MM.1S (cell line): Measurements from ENCODE around the gene TNIP3.

ENCODE experiments used
- DNase-seq: peaks from one replicate; pipeline ENCODE4 v3.0.0-alpha.2; 2015
- H2AFZ ChIP-seq: fragments of 300-600 bp; sonication (generic); 2 replicates; pipeline ENCODE4 v1.6.0; 2016; ENCODE audit warnings: antibody characterized with exemption, low read length
- H3F3A ChIP-seq: fragments of 300-600 bp; sonication (generic); 2 replicates; pipeline ENCODE4 v1.6.1; 2016; ENCODE audit warnings: mild to moderate bottlenecking, antibody characterized with exemption, low read length, moderate library complexity, mixed read lengths; ENCODE audit not compliant: insufficient read depth
- H3K27ac ChIP-seq: fragments of 300-600 bp; sonication (generic); 2 replicates; pipeline ENCODE4 v1.5.1; 2016; ENCODE audit warnings: mild to moderate bottlenecking, low read length
- H3K27me3 ChIP-seq: fragments of 300-600 bp; sonication (generic); replicated peaks from 2 replicates; pipeline ENCODE4 v1.6.0; 2016; ENCODE audit warnings: low read length; ENCODE audit not compliant: insufficient read depth
- H3K36me3 ChIP-seq: fragments of 300-600 bp; sonication (generic); replicated peaks from 2 replicates; pipeline ENCODE4 v1.6.1; 2016; ENCODE audit warnings: mild to moderate bottlenecking, low read length, mixed read lengths; ENCODE audit not compliant: insufficient read depth
- H3K4me1 ChIP-seq: fragments of 300-600 bp; sonication (generic); 2 replicates; pipeline ENCODE4 v1.6.1; 2016; ENCODE audit warnings: low read length, mixed read lengths
- H3K4me2 ChIP-seq: fragments of 300-600 bp; sonication (generic); 2 replicates; pipeline ENCODE4 v1.6.0; 2016; ENCODE audit warnings: low read depth, low read length
- H3K4me3 ChIP-seq: fragments of 300-600 bp; sonication (generic); 2 replicates; pipeline ENCODE4 v1.5.1; 2016; ENCODE audit warnings: low read length, mixed read lengths
- H3K79me2 ChIP-seq: fragments of 300-600 bp; sonication (generic); 2 replicates; pipeline ENCODE4 v1.6.1; 2016; ENCODE audit warnings: mixed run types, low read length, mixed read lengths
- H3K9ac ChIP-seq: fragments of 300-600 bp; sonication (generic); 2 replicates; pipeline ENCODE4 v1.6.1; 2016; ENCODE audit warnings: low read length, mixed read lengths
- H3K9me2 ChIP-seq: fragments of 300-600 bp; sonication (generic); replicated peaks from 2 replicates; pipeline ENCODE4 v1.6.1; 2016; ENCODE audit warnings: mild to moderate bottlenecking, low read length, mixed read lengths; ENCODE audit not compliant: insufficient read depth
- H3K9me3 ChIP-seq: fragments of 300-600 bp; sonication (generic); replicated peaks from 2 replicates; pipeline ENCODE4 v1.6.1; 2016; ENCODE audit warnings: mild to moderate bottlenecking, low read length, mixed read lengths; ENCODE audit not compliant: insufficient read depth
- H4K20me1 ChIP-seq: fragments of 300-600 bp; sonication (generic); 2 replicates; pipeline ENCODE4 v1.6.1; 2016; ENCODE audit warnings: mild to moderate bottlenecking, low read length, moderate library complexity, mixed read lengths; ENCODE audit not compliant: insufficient read depth
- EZH2 ChIP-seq: fragments of 300-600 bp; sonication (generic); optimal IDR thresholded peaks from 2 replicates; pipeline ENCODE3; 2017; ENCODE audit warnings: low read depth, mild to moderate bottlenecking, antibody characterized with exemption, low read length, mixed read lengths
- EZH2phosphoT487 ChIP-seq: fragments of 300-600 bp; sonication (generic); IDR thresholded peaks from 2 replicates; pipeline ENCODE4 v1.6.1; 2018; ENCODE audit warnings: antibody characterized with exemption, low read length
- TF ChIP-seq, protein P1 (sequence below): fragments of 300-600 bp; sonication (generic); IDR thresholded peaks from 2 replicates; pipeline ENCODE4 v1.5.1; 2016; ENCODE audit warnings: antibody characterized with exemption, low read length, mixed read lengths

Gene TNIP3

DNA sequence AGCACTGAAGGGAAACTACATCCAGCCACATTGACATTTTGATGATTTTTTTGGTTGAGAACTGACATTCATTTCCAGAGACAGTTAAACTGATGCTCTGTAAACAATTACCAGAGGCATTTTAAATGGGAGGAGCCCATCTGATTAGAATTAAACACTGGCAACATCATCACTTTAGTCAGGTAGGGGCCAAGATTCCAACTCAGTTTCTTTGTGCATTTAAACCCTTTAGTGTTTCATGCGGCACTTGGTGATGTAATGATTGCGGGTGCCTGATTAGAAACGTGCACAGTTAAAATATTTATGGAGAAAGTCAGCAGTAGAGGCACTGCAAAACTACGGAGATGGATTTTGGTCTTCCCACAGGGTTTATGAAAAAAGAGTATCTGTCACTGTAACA lies 16.1 kb downstream of the TNIP3 start:
- H3K79me2 ChIP-seq: no peaks in the 10 kb centered on the region
- no peak overlapping the region for H3K27ac ChIP-seq
- peaks cover 31% of the 10 kb centered on the region for H3K4me1 ChIP-seq
- no peak overlapping the region for H2AFZ ChIP-seq
- H3K36me3 ChIP-seq: no peaks in the 10 kb centered on the region
- no peak for DNase-seq
- no peak overlapping the region for H3K4me3 ChIP-seq
- no peaks in the 10 kb centered on the region for H4K20me1 ChIP-seq
- H3K9ac ChIP-seq: no peak overlapping the region
- TF ChIP-seq, protein P1, sequence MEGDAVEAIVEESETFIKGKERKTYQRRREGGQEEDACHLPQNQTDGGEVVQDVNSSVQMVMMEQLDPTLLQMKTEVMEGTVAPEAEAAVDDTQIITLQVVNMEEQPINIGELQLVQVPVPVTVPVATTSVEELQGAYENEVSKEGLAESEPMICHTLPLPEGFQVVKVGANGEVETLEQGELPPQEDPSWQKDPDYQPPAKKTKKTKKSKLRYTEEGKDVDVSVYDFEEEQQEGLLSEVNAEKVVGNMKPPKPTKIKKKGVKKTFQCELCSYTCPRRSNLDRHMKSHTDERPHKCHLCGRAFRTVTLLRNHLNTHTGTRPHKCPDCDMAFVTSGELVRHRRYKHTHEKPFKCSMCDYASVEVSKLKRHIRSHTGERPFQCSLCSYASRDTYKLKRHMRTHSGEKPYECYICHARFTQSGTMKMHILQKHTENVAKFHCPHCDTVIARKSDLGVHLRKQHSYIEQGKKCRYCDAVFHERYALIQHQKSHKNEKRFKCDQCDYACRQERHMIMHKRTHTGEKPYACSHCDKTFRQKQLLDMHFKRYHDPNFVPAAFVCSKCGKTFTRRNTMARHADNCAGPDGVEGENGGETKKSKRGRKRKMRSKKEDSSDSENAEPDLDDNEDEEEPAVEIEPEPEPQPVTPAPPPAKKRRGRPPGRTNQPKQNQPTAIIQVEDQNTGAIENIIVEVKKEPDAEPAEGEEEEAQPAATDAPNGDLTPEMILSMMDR: no peak
- TF ChIP-seq EZH2 (no peak), EZH2phosphoT487 (no peak)
- no peaks in the 10 kb centered on the region for H3K27me3 ChIP-seq
- H3F3A ChIP-seq: peaks cover 20% of the 10 kb centered on the region
- H3K4me2 ChIP-seq: no peak overlapping the region
- H3K9me3 ChIP-seq: no peaks in the 10 kb centered on the region
- no peaks in the 10 kb centered on the region for H3K9me2 ChIP-seq

DNA sequence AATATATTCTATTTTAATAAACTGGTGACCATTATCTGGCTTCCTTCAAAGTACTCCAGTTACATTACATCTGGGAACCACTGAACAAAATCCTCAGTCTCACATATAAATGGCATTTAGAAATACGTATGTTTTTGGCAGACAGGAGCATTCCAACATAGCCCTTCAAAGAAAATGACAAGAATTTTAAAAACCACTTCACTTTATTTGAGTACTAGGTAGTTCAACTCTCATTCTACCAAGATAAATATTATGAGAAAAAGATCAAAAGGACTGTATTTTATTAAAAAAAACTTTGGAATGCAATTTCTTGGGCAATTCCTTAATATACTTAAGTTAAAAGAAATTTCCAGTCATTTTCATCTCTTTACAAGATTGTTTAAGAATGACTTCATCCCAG lies 17.6 kb downstream of the TNIP3 start:
- Histone ChIP-seq H3K4me2 (no peak overlapping the region), H3K4me1 (peaks cover 43% of the 10 kb centered on the region), H3K27ac (no peak overlapping the region), H3F3A (peaks cover 20% of the 10 kb centered on the region), H4K20me1 (no peaks in the 10 kb centered on the region), H2AFZ (no peak overlapping the region), H3K79me2 (no peaks in the 10 kb centered on the region), H3K9me3 (no peaks in the 10 kb centered on the region), H3K36me3 (no peaks in the 10 kb centered on the region), H3K27me3 (no peaks in the 10 kb centered on the region), H3K9ac (no peak overlapping the region), H3K4me3 (no peak overlapping the region), H3K9me2 (no peaks in the 10 kb centered on the region)
- TF ChIP-seq EZH2 (no peak), EZH2phosphoT487 (no peak)
- TF ChIP-seq, protein P1: no peak
- no peak for DNase-seq

- no peak for DNase-seq
- no peaks in the 10 kb centered on the region for H3K27me3 ChIP-seq
- peaks cover 47% of the 10 kb centered on the region for H3K4me1 ChIP-seq
- no peaks in the 10 kb centered on the region for H4K20me1 ChIP-seq
- no peaks in the 10 kb centered on the region for H3K9me2 ChIP-seq
- no peaks in the 10 kb centered on the region for H3K36me3 ChIP-seq
- H2AFZ ChIP-seq: no peak overlapping the region
- H3F3A ChIP-seq: peaks cover 20% of the 10 kb centered on the region
- H3K79me2 ChIP-seq: no peaks in the 10 kb centered on the region
- H3K4me3 ChIP-seq: no peak overlapping the region
- no peak overlapping the region for H3K9ac ChIP-seq
- peak overlapping the region; percentile 88; the same call in 1 of the 2 replicates for H3K27ac ChIP-seq
- H3K4me2 ChIP-seq: 0 out of 2 replicates have a peak overlapping the region, but pooled peaks have one; percentile 74
- no peaks in the 10 kb centered on the region for H3K9me3 ChIP-seq
- TF ChIP-seq EZH2 (no peak), EZH2phosphoT487 (no peak)
- TF ChIP-seq, protein P1: no peak
Measured at GRCh38 chr4:121145430-121145829, 18.7 kb downstream of the TNIP3 start.
